CD4-positive, alpha-beta T cell treated with Interleukin-15 for 1 hour (primary cell): ENCODE measurements around the gene SRC.
A peak's percentile ranks its signal among the peaks of the same experiment; 100 is the strongest.

Source experiments
- DNase-seq: peaks from one replicate; pipeline ENCODE4 v3.0.0-alpha.2; 2020

SRC gene

DNA sequence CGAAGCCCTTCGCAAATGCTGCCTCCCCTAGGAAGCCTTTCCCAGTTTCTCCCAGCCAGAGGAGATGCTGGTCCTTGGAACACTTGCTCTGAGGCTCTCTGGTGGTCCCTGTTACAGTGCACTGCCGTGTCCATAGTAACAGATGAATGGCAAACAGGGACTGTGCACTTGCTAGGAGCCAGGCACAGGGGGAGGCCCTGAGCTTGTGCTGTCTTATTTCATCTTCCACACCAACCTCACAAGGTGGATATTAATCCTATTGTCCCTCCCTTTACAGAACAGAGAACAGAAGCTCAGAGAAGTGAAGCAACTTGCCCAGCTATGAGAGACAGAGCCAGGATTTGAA is 19.0 kb downstream of the SRC start:
- DNase-seq = no peak

DNA sequence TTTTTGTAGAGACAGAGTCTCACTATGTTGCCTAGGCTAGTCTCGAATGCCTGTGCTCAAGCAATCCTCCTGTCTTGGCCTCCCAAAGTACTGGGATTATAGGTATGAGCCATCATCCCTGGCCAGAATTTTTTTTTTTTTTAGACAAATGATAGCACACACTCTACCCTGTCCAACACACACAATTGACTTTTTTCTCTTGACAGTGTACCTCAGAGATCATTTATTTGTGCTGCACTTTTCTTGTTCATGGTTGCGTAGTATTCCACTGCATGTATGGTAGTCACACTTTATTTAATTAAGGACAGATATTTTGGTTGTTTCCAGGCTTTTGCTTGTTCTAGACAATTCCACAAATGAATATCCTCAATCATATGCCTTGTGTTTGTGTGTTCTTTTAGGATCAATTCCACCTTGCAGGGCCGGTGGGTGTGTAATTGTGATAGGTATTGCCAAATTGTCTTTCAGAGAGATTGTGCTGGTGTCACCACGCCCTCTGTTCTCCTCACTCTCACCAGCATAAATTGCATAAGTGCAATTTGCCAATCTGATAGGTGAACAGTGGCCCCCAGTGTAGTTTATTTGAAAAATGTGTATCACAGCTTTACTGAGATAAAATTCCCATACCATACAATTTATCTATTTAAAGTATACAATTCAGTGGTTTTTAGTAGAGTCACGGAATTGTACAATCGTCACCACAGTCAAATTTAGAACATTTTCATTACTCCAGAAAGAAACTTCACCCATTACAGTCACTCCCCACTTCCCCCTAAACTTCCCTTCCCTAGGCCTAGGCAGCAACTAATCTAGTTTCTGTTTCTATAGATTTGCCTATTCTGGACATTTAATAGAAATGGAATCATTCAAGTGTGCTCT is 20.1 kb downstream of the SRC start:
- no peak for DNase-seq

- no peak for DNase-seq
These were observed 20.8 kb downstream of the SRC start for GRCh38 chr20:37366743-37367142.

DNA sequence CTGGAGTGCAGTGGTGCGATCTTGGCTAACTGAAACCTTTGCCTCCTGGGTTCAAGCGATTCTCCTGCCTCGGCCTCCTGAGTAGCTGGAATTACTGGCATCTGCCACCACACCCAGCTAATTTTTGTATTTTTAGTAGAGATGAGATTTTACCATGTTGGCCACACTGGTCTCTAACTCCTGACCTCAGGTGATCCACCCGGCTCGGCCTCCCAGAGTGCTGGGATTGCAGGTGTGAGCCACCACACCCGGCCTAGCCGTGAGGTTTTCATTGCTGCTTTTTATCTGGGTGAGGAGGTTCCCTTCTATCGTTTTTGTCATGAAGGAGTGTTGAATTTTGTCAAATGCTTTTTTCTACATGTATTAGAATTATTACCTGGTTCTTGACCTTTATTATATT is 23.9 kb downstream of the SRC start:
- peak; percentile 11 for DNase-seq

DNA sequence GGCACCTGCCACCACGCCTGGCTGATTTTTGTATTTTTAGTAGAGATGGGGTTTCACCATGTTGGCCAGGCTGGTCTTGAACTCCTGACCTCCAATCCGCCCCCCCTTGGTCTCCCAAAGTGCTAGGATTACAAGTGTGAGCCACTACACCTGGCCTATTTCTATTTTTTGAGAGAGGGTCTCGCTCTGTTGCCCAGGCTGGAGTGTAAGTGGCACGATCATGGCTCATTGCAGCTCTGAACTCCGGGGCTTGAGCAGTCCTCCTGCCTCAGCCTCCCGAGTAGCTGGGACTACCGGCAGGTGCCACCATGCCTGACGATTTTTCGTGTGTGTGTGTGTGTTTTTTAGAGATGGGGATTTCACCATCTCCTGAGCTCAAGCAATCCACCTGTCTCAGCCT is 25.9 kb downstream of the SRC start:
- peak; percentile 2 for DNase-seq

GRCh38 chr20:37372441-37372840 is 26.5 kb downstream of the SRC start:
- DNase-seq = no peak

GRCh38 chr20:37373020-37373598 is 27.2 kb downstream of the SRC start:
- DNase-seq = no peak

DNA sequence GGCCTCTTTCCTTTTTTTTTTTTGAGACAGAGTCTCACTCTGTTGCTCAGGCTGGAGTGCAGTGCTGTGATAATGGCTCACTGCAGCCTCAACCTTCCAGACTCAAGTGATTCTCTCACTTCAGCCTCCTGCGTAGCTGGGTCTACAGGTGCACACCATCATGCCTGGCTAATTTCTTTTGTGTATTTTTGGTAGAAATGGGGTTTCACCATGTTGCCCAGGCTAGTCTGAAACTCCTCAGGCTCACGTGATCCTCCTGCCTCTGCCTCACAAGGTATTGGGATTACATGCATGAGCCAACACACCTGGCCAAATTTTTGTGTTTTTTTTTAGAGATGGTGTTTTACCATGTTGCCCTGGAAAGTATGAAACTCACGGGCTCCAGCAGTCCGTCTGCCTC is 29.3 kb downstream of the SRC start:
- DNase-seq = no peak

DNA sequence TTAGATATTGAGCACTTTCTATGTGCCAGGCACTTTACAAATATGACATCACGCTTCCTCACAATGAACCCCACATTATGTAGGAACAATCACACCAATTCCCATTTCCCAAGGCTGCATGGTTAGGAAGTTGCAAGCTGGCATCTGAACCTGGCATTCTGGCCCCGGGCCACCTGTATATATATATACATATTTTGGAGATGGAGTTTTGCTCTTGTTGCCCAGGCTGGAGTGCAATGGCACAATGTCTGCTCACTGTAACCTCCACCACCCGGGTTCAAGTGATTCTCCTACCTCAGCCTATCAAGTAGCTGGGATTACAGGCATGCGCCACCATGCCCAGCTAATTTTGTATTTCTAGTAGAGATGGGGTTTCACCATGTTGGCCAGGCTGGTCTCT is 30.4 kb downstream of the SRC start:
- no peak for DNase-seq

DNA sequence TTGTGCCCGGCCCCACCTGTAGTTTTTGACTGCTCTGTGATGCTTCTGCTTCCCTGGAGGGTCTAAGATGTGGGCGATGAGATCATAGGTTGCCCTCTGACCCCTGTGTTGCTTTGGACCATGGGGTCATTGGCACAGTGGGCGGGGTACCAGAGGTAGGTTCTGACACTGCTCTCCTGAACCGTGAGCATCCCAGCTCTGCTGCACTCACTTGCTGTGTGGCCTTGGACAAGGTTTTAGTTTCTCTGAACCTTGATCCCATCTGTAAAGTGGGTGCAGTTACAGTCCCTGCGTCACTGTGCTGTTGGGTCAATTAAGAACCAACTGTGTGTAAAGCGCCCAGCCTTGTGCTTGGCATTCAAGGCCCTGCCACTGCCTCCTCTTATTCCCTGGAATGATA is 30.9 kb downstream of the SRC start:
- peak; percentile 12 for DNase-seq

GRCh38 chr20:37377346-37378081 is 31.6 kb downstream of the SRC start:
- no peak for DNase-seq

DNA sequence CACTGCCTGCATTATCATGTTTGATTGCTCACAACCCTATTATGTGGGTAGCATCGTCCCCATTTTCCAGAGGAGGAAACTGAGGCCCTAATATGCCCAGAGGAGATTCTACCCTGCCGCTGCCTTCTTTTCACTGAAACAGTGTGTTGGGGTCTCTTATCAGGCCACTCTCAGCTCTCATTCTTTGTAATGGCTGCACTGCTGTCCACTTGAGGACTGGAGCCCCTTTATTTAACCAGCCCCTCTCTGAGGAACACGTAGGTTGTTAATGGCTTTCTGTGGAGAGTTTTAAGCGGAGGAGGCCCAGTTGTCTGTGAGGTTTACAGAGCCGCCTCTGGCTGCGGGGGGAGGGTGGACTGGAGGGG is 32.5 kb downstream of the SRC start:
- no peak for DNase-seq

DNA sequence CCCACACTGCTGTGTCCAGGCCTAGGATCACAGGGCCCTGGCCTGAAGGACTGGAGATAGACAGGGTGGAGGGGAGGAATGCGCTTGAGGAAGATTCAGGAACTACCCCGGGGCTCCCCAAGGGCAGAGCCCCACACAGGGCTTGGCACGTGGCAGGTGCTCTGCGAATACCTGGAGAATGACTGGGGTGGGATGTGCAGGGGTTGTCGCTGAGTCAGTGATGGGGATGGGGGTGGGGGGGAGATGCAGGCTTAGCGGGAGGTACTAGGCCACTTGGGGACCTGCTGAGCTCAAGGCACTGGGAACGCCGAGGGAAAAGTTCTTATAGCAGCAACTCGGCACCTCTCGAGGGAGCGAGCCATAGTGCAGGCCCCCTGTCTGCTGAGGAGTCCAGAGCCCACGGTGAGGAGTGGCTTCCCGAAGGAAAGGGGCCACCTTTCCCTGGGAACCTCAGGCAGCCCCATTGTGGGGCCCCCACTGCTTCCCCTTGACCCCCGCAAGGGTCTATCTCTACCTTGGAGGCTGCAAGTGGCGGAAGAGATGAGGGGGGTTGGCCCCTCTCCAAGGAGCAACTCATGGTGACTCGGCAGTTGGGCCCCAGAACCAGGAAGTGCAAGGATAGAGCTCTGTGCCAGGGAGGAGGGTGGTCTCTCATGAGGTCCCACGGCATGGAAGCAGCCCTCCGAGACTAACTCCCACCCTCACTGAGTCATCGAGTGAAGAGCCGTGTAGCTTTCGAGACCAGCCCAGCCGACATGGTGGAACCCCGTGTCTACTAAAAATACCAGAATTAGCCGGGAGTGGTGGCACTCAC is 33.1 kb downstream of the SRC start:
- DNase-seq = no peak

- DNase-seq = no peak
These were observed 34.3 kb downstream of the SRC start for GRCh38 chr20:37379967-37380828.

- no peak for DNase-seq
These were observed 35.1 kb downstream of the SRC start for GRCh38 chr20:37380864-37381579.

DNA sequence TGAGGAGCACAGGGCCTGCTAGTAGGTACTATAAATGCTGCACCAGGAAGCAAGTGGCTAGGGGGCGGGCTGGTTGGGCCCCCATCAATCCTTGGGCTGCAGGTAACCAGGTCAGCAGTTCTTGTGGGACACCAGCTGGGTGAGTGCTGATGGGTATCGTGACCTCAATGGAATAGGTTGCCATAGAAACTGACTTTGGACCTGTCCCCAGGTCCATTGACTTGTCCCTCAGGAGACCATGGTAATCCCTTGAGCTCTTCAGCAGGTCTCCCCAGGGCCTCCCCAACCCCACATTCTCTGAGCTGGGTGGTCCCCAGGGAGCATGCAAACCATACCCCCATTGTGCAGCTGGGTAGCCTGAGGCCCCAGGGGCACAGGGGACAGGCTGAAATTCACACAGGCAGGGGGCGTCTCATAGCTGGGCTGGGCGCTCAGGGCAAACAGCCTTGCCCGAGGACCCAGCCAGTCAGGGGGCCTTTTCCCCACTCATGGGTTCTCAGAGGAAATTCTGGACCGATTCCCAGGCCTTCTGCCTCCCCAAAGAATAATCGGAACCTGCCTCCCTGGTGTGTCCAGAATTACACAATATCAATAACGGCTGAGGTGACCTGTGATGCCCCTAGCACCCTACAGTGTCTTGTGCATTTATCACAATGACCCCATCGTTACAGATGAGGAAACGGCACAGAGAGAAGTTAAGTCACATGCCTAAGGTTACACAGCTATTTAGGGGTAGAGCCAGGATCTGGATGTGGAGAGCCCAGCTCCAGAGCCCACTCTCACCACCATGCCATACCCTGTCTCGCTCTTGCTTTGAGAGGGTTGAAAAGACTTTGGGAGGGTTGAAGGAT is 35.9 kb downstream of the SRC start:
- no peak for DNase-seq

- no peak for DNase-seq
These were observed 36.7 kb downstream of the SRC start for GRCh38 chr20:37382482-37383120.

GRCh38 chr20:37383229-37383989 is 37.5 kb downstream of the SRC start:
- no peak for DNase-seq

GRCh38 chr20:37384683-37385174 is 38.8 kb downstream of the SRC start:
- peak; percentile 75 for DNase-seq
